H9 (cell line): ENCODE data around the gene ZNF730. TPM values are rescaled to one million over a fixed set of nuclear protein-coding genes. Genes with fewer than 3 reads are reported as not detected.

Experiments used
- DNase-seq: peaks from one replicate; pipeline ENCODE4 v3.0.0-alpha.2; 2017
- H2AFZ ChIP-seq: one replicate; pipeline ENCODE4 v1.6.1; 2013; ENCODE audit warnings: mild to moderate bottlenecking, low read length, control low read depth, moderate library complexity
- H2AK5ac ChIP-seq: 2 replicates; pipeline ENCODE4 v1.6.1; 2013; ENCODE audit warnings: low read length, control low read depth, mixed read lengths; ENCODE audit not compliant: insufficient read length
- H2BK120ac ChIP-seq: one replicate; pipeline ENCODE4 v1.6.1; 2013; ENCODE audit warnings: low read depth, mild to moderate bottlenecking, low read length, control low read depth, inconsistent platforms; ENCODE audit not compliant: poor library complexity, severe bottlenecking
- H2BK12ac ChIP-seq: 2 replicates; pipeline ENCODE4 v1.6.1; 2013; ENCODE audit warnings: low read length, control low read depth, mixed read lengths, low read depth; ENCODE audit not compliant: insufficient read length
- H2BK15ac ChIP-seq: 2 replicates; pipeline ENCODE4 v1.6.1; 2013; ENCODE audit warnings: low read depth, low read length, control low read depth
- H2BK20ac ChIP-seq: one replicate; pipeline ENCODE4 v1.6.1; 2013; ENCODE audit warnings: low read depth, mild to moderate bottlenecking, low read length, control low read depth, inconsistent platforms; ENCODE audit not compliant: poor library complexity, severe bottlenecking
- H2BK5ac ChIP-seq: 2 replicates; pipeline ENCODE4 v1.6.1; 2013; ENCODE audit warnings: low read length, control low read depth, mixed read lengths; ENCODE audit not compliant: insufficient read length
- H3K14ac ChIP-seq: 2 replicates; pipeline ENCODE4 v1.6.1; 2013; ENCODE audit warnings: low read length, control low read depth; ENCODE audit not compliant: insufficient read depth
- H3K18ac ChIP-seq: 2 replicates; pipeline ENCODE4 v1.6.1; 2013; ENCODE audit warnings: low read depth, mild to moderate bottlenecking, mixed read lengths, low read length, control low read depth; ENCODE audit not compliant: insufficient read length
- H3K23ac ChIP-seq: 2 replicates; pipeline ENCODE4 v1.6.1; 2013; ENCODE audit warnings: low read length, control low read depth, mixed read lengths, low read depth; ENCODE audit not compliant: insufficient read length
- H3K23me2 ChIP-seq: 2 replicates; pipeline ENCODE4 v1.6.1; 2013; ENCODE audit warnings: low read depth, mild to moderate bottlenecking, mixed read lengths, low read length, control low read depth; ENCODE audit not compliant: insufficient read length, poor library complexity, severe bottlenecking
- H3K27ac ChIP-seq: 2 replicates; pipeline ENCODE4 v1.5.1; 2013; ENCODE audit warnings: low read length, control low read depth, mixed read lengths, low read depth; ENCODE audit not compliant: insufficient read length
- H3K27me3 ChIP-seq: 2 replicates; pipeline ENCODE4 v1.6.1; 2013; ENCODE audit warnings: low read length, control low read depth, inconsistent platforms; ENCODE audit not compliant: insufficient read depth
- H3K4ac ChIP-seq: 2 replicates; pipeline ENCODE4 v1.6.1; 2013; ENCODE audit warnings: low read depth, mild to moderate bottlenecking, control low read depth, inconsistent platforms, low read length, moderate library complexity
- H3K4me1 ChIP-seq: 2 replicates; pipeline ENCODE4 v1.6.1; 2013; ENCODE audit warnings: low read length, control low read depth, inconsistent platforms; ENCODE audit not compliant: insufficient read depth
- H3K4me2 ChIP-seq: 2 replicates; pipeline ENCODE4 v1.6.1; 2013; ENCODE audit warnings: low read length, control low read depth, mixed read lengths; ENCODE audit not compliant: insufficient read length, insufficient read depth
- H3K56ac ChIP-seq: 2 replicates; pipeline ENCODE4 v1.6.1; 2013; ENCODE audit warnings: low read depth, mild to moderate bottlenecking, mixed read lengths, low read length, control low read depth; ENCODE audit not compliant: insufficient read length
- H3K79me1 ChIP-seq: 2 replicates; pipeline ENCODE4 v1.6.1; 2013; ENCODE audit warnings: low read depth, mild to moderate bottlenecking, moderate library complexity, low read length, control low read depth, inconsistent platforms; ENCODE audit not compliant: insufficient read depth, poor library complexity, severe bottlenecking
- H3K79me2 ChIP-seq: 2 replicates; pipeline ENCODE4 v1.6.1; 2013; ENCODE audit warnings: low read length, control low read depth, inconsistent platforms; ENCODE audit not compliant: insufficient read depth
- H3K9ac ChIP-seq: 2 replicates; pipeline ENCODE4 v1.6.1; 2013; ENCODE audit warnings: low read length, control low read depth, mixed read lengths; ENCODE audit not compliant: insufficient read length; ENCODE audit errors: extremely low read depth
- H3K9me3 ChIP-seq: one replicate; pipeline ENCODE4 v1.6.1; 2013; ENCODE audit warnings: low read depth, low read length, inconsistent platforms; ENCODE audit not compliant: control insufficient read depth
- H3T11ph ChIP-seq: one replicate; pipeline ENCODE4 v1.6.1; 2013; ENCODE audit warnings: mild to moderate bottlenecking, low read length, control low read depth, inconsistent platforms
- H4K20me1 ChIP-seq: one replicate; pipeline ENCODE4 v1.6.1; 2013; ENCODE audit not compliant: control insufficient read depth, insufficient read length, insufficient read depth
- H4K5ac ChIP-seq: 2 replicates; pipeline ENCODE4 v1.6.1; 2013; ENCODE audit warnings: low read depth, mild to moderate bottlenecking, mixed read lengths, low read length, control low read depth; ENCODE audit not compliant: insufficient read length
- H4K8ac ChIP-seq: replicated peaks from 2 replicates; pipeline ENCODE4 v1.6.1; 2013; ENCODE audit warnings: low read length, control low read depth, mixed read lengths, low read depth; ENCODE audit not compliant: insufficient read length
- H4K91ac ChIP-seq: 2 replicates; pipeline ENCODE4 v1.6.1; 2013; ENCODE audit warnings: low read depth, mild to moderate bottlenecking, moderate library complexity, mixed read lengths, low read length, control low read depth; ENCODE audit not compliant: insufficient read length
- H3K27ac Mint-ChIP-seq, 3 experiments: 2 replicates in 2 of 3; 3 replicates in 1 of 3; pipeline ENCODE4 v1.8.0; 2020 to 2021; ENCODE audit warnings: mixed read lengths in 3 of 3, mild to moderate bottlenecking in 1 of 3, moderate library complexity in 1 of 3
- H3K27me3 Mint-ChIP-seq: 2 replicates; pipeline ENCODE4 v1.8.0; 2021; ENCODE audit warnings: low read depth, mild to moderate bottlenecking, moderate library complexity, mixed read lengths
- H3K36me3 Mint-ChIP-seq, 3 experiments: 2 replicates in 2 of 3; 3 replicates in 1 of 3; pipeline ENCODE4 v1.8.0; 2020 to 2021; ENCODE audit warnings: low read depth in 3 of 3, mixed read lengths in 3 of 3; ENCODE audit not compliant: insufficient read depth in 1 of 3
- H3K4me1 Mint-ChIP-seq, 2 experiments: 2 replicates each; pipeline ENCODE4 v1.8.0; 2020; ENCODE audit warnings: mixed read lengths in 2 of 2
- H3K4me3 Mint-ChIP-seq, 2 experiments: 2 replicates in 1 of 2; 3 replicates in 1 of 2; pipeline ENCODE4 v1.8.0; 2020 to 2021; ENCODE audit warnings: mild to moderate bottlenecking in 2 of 2, mixed read lengths in 2 of 2, moderate library complexity in 1 of 2
- H3K9me3 Mint-ChIP-seq, 2 experiments: 2 replicates in 1 of 2; 3 replicates in 1 of 2; pipeline ENCODE4 v1.8.0; 2020; ENCODE audit warnings: mild to moderate bottlenecking in 2 of 2, mixed read lengths in 2 of 2, moderate library complexity in 1 of 2
- CTCF ChIP-seq: fragments of 200-600 bp; sonication (generic); conservative IDR thresholded peaks from 3 replicates; pipeline ENCODE4 v1.8.0; 2021; ENCODE audit warnings: antibody characterized with exemption, mild to moderate bottlenecking
- WGBS: extraction: QIAGEN DNeasy Blood & Tissue Kit; methylation state at CpG from one replicate; pipeline ENCODE4 v1.1.7; 2013; ENCODE audit warnings: missing lambda C conversion rate, low lambda C conversion rate, mixed read lengths; ENCODE audit not compliant: insufficient read length; ENCODE audit errors: extremely low coverage; 5-methylcytosine and 5-hydroxymethylcytosine counted together
- total RNA-seq: library from RNA; stranded (reverse); gene quantifications from 2 replicates; pipeline ENCODE4 v1.2.1, GENCODE V29; 2021

The ZNF730 gene
- total RNA-seq, 1 experiment from 2014 or later: 19.7 TPM

- peaks cover 3 to 17% (median 6%) of the 10 kb centered on the region in 3 experiments; a peak in 6 of 7 replicates for H3K36me3 Mint-ChIP-seq
- no peak overlapping the region for H3K9ac ChIP-seq
- H3T11ph ChIP-seq: no peak overlapping the region
- no CpG with 5 or more reads among the region's 11 CpGs for WGBS
- H3K79me1 ChIP-seq: no peaks in the 10 kb centered on the region
- no peaks in the 10 kb centered on the region for H3K4me1 Mint-ChIP-seq
- peaks cover 28 to 91% of the 10 kb centered on the region in 2 experiments for H3K9me3 Mint-ChIP-seq
- no peaks in the 10 kb centered on the region for H4K20me1 ChIP-seq
- H4K91ac ChIP-seq: no peak overlapping the region
- no peak for DNase-seq
- no peak; the same call in 2 of the 3 replicates for TF ChIP-seq CTCF
- H3K27me3 ChIP-seq: no peaks in the 10 kb centered on the region
- H3K4me1 ChIP-seq: no peaks in the 10 kb centered on the region
- H2BK15ac ChIP-seq: no peak overlapping the region
- H2BK20ac ChIP-seq: no peak overlapping the region
- no peak overlapping the region for H3K18ac ChIP-seq
- no peak overlapping the region for H2BK120ac ChIP-seq
- no peak overlapping the region for H3K23ac ChIP-seq
- peaks cover 7% of the 10 kb centered on the region for H3K27me3 Mint-ChIP-seq
- H4K5ac ChIP-seq: no peak overlapping the region
- H2AFZ ChIP-seq: no peak overlapping the region
- H3K4me2 ChIP-seq: no peak overlapping the region
- no peaks in the 10 kb centered on the region for H3K9me3 ChIP-seq
- no peak overlapping the region for H2AK5ac ChIP-seq
- no peak overlapping the region for H3K27ac ChIP-seq
- H4K8ac ChIP-seq: no peak overlapping the region
- H3K23me2 ChIP-seq: no peaks in the 10 kb centered on the region
- H2BK12ac ChIP-seq: no peak overlapping the region
- no peak overlapping the region for H2BK5ac ChIP-seq
- no peak overlapping the region for H3K4me3 Mint-ChIP-seq
- H3K27ac Mint-ChIP-seq: no peak overlapping the region
- no peak overlapping the region for H3K56ac ChIP-seq
- H3K79me2 ChIP-seq: no peaks in the 10 kb centered on the region
- H3K14ac ChIP-seq: no peak overlapping the region
- no peak overlapping the region for H3K4ac ChIP-seq
Measured at GRCh38 chr19:23183251-23183650, 66.4 kb downstream of the ZNF730 start.
